Measurements from ENCODE around the gene TBX1. TPM values are rescaled to one million over a fixed set of nuclear protein-coding genes. Genes with fewer than 3 reads are reported as not detected.
A peak's percentile ranks its signal among the peaks of the same experiment; 100 is the strongest.

TBX1 gene
- total RNA-seq, 1 donor = 0.43 TPM

- no peak for DNase-seq (ENCODE audit: low read depth)
- H3K4me3 ChIP-seq (ENCODE audit: low read depth, low read length) = no peak overlapping the region
- no peak for TF ChIP-seq CTCF (IDR thresholded peaks at IDR 0.05; ENCODE audit: insufficient read depth, low read depth, low read length)
Observed at GRCh38 chr22:19807914-19808872, 47.6 kb downstream of the TBX1 start.

DNA sequence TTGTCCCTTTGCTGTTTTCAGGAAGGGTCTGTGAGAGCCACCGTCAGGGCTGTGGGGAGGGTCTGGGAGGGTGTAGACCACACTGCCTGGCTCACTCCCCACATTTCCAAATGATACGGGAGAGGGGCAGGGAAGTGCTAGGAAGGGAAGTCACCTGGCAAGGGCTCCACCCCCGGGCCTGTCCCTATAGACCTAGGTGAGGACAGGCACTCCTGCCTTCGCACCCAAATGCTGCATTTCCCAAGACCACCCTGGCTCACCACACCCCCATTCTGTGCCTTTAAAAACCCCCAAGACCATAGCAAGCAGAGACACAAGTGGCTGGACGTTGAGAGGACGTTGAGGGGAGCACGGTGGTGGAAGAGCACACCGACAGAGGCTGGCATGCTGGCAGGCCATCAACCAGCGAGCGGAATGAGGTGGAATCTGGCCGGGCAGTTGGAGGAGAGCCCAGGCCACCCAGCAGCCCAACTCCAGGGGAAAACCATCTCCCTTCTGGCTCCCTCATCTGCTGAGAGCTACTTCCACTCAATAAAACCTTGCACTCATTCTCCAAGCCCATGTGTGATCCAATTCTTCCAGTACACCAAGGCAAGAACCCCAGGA, 48.4 kb downstream of the TBX1 start:
- H3K4me3 ChIP-seq (ENCODE audit: low read depth, low read length) = no peak overlapping the region
- DNase-seq (ENCODE audit: low read depth) = no peak
- TF ChIP-seq CTCF (IDR thresholded peaks at IDR 0.05; ENCODE audit: insufficient read depth, low read depth, low read length) = no peak

DNA sequence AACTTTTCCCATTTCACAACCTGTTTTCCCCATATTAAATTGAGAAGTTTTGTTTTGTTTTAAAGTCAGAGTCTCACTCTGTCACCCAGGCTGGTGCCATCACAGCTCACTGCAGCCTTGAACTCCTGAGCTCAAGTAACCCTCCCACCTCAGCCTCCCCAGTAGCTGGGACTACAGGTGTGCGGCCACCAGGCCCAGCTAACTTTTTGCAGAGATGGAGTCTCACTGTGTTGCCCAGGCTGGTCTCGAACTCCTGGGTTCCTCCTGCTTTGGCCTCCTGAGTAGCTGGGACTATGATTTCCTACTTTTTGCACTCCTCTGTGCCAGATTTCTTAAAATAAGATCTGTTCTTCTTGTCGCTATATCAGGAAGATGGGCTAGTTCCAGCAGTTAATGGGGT, 49.2 kb downstream of the TBX1 start:
- TF ChIP-seq CTCF (IDR thresholded peaks at IDR 0.05; ENCODE audit: insufficient read depth, low read depth, low read length) = no peak
- H3K4me3 ChIP-seq (ENCODE audit: low read depth, low read length) = no peak overlapping the region
- no peak for DNase-seq (ENCODE audit: low read depth)

DNA sequence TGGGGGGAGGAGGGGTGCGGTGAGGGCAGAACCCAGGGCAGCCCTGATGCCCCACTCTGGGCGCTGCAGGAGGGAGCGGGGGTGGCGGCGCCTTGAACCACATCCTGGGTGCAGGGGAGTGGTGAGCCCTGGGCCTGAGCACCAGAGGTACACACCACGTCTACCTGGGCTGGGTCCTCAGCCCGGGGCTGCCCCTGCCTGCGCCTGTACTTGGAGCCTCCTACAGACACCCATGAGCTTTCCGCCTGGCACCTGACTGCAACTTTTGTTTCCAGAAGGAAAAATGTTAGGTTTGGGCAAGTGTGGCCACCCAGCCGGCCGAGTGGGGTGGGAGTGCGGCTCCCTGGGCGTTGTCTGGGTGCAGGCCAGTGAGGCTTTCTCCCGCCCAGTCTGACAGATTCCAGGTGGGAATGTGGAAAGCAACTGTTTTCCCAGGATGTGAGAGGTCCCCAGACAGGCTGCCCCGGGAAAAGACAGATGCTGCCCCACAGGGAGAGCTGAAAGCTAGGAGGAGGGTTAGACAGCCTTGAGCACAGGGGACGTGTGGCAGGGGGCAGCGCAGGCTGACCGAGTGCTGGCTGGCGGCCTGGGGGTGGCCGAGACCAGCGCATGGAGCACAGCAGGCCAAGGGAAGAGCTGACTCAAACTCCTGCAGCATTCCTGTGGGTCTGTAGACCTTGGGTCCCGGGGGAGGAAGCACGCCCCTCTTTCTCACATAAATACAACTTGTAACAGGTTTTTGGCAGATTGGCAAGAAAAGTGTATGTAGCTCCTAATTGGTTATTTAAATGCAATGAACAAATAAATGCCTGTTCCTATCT, 50.0 kb downstream of the TBX1 start:
- DNase-seq (ENCODE audit: low read depth) = peak; percentile 42
- no peak for TF ChIP-seq CTCF (IDR thresholded peaks at IDR 0.05; ENCODE audit: insufficient read depth, low read depth, low read length)
- no peak overlapping the region for H3K4me3 ChIP-seq (ENCODE audit: low read depth, low read length)

- no peak for DNase-seq (ENCODE audit: low read depth)
- no peak overlapping the region for H3K4me3 ChIP-seq (ENCODE audit: low read depth, low read length)
- no peak for TF ChIP-seq CTCF (IDR thresholded peaks at IDR 0.05; ENCODE audit: insufficient read depth, low read depth, low read length)
Observed at GRCh38 chr22:19811211-19811621, 50.6 kb downstream of the TBX1 start.

GRCh38 chr22:19811811-19812771, 51.5 kb downstream of the TBX1 start:
- TF ChIP-seq CTCF (IDR thresholded peaks at IDR 0.05; ENCODE audit: insufficient read depth, low read depth, low read length) = no peak
- H3K4me3 ChIP-seq (ENCODE audit: low read depth, low read length) = no peak overlapping the region
- DNase-seq (ENCODE audit: low read depth) = no peak
